Bronchial epithelial cell (primary cell): Measurements from ENCODE around the gene MAP4K3. TPM values are rescaled to one million over a fixed set of nuclear protein-coding genes. Genes with fewer than 3 reads are reported as not detected.

Source experiments
- DNase-seq: peaks from one replicate; pipeline ENCODE4 v3.0.0-alpha.2; 2010; ENCODE audit warnings: low read depth
- FAIRE-seq: peaks from 2 replicates; lab custom pipeline; 2011; peaks lifted over from hg19 to GRCh38; lab: Jason Lieb, UNC
- H3K27me3 ChIP-seq: 2 replicates; pipeline ENCODE4 v1.5.1; 2011; ENCODE audit warnings: low read length; ENCODE audit not compliant: control insufficient read depth, insufficient read depth
- H3K36me3 ChIP-seq: 2 replicates; pipeline ENCODE4 v1.5.1; 2011; ENCODE audit warnings: low read length; ENCODE audit not compliant: control insufficient read depth, insufficient read depth
- H3K4me3 ChIP-seq: 2 replicates; pipeline ENCODE4 v1.5.1; 2011; ENCODE audit warnings: mild to moderate bottlenecking, low read depth, low read length, control low read depth
- total RNA-seq: library from RNA; depleted of rRNA; stranded (reverse); fragments of >200 nt; gene quantifications from 2 replicates; pipeline ENCODE4 v1.2.1, GENCODE V29; 2014
- TF ChIP-seq, protein P1 (sequence below): IDR thresholded peaks from 2 replicates; pipeline ENCODE4 v1.5.1; 2011; ENCODE audit warnings: mild to moderate bottlenecking, moderate library complexity, low read length, control low read depth, inconsistent platforms; ENCODE audit not compliant: insufficient read depth, severe bottlenecking

MAP4K3 gene
- total RNA-seq, 1 donor from 2014 or later = 19.7 TPM

DNA sequence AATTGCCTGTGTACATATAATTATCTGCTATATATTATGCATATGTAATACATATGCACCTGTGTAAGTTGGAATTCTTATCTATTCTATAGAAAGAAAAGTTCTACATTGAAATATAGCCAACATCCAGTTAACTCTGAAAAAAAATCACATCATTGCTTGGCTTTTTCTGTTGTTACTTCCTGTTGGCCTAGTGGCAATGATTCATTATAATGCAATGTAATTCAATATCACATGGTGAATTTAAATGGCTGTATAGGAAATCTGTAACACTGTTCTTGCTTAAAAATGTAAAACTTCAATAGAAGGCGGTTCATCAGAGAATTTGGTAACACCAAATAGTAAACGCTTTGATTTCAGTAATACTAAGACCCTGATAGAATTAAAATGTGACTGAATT is 44.5 kb upstream of the MAP4K3 start:
- Histone ChIP-seq H3K4me3 (no peak overlapping the region), H3K36me3 (no peaks in the 10 kb centered on the region), H3K27me3 (no peaks in the 10 kb centered on the region)
- TF ChIP-seq, protein P1, sequence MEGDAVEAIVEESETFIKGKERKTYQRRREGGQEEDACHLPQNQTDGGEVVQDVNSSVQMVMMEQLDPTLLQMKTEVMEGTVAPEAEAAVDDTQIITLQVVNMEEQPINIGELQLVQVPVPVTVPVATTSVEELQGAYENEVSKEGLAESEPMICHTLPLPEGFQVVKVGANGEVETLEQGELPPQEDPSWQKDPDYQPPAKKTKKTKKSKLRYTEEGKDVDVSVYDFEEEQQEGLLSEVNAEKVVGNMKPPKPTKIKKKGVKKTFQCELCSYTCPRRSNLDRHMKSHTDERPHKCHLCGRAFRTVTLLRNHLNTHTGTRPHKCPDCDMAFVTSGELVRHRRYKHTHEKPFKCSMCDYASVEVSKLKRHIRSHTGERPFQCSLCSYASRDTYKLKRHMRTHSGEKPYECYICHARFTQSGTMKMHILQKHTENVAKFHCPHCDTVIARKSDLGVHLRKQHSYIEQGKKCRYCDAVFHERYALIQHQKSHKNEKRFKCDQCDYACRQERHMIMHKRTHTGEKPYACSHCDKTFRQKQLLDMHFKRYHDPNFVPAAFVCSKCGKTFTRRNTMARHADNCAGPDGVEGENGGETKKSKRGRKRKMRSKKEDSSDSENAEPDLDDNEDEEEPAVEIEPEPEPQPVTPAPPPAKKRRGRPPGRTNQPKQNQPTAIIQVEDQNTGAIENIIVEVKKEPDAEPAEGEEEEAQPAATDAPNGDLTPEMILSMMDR = no peak
- no peak for FAIRE-seq
- peak; percentile 86 for DNase-seq

DNA sequence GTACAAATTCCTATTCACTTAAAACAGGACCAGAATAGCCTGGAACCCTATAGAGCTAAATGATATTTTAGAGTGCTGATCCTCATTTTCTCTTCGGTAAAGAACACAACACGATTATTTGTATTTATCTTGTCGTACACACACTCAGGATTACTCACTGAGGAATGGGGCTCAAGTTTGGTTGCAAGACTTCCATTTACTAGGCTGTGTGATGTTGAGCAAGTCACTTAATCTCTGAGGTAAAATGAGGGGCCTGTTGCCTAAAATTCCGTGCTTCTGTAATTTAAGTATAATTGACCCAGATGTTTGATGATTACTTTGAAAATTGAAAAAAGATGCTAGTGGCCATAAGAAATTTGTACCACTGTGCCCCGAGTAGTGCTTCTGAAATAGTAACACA is 42.6 kb upstream of the MAP4K3 start:
- no peak for DNase-seq
- TF ChIP-seq, protein P1 = no peak
- Histone ChIP-seq H3K27me3 (no peaks in the 10 kb centered on the region), H3K36me3 (no peaks in the 10 kb centered on the region), H3K4me3 (no peak overlapping the region)
- FAIRE-seq = no peak

GRCh38 chr2:39479053-39479670 is 42.1 kb upstream of the MAP4K3 start:
- no peak for DNase-seq
- Histone ChIP-seq H3K36me3 (no peaks in the 10 kb centered on the region), H3K4me3 (no peak overlapping the region), H3K27me3 (no peaks in the 10 kb centered on the region)
- TF ChIP-seq, protein P1 = no peak
- FAIRE-seq = no peak

DNA sequence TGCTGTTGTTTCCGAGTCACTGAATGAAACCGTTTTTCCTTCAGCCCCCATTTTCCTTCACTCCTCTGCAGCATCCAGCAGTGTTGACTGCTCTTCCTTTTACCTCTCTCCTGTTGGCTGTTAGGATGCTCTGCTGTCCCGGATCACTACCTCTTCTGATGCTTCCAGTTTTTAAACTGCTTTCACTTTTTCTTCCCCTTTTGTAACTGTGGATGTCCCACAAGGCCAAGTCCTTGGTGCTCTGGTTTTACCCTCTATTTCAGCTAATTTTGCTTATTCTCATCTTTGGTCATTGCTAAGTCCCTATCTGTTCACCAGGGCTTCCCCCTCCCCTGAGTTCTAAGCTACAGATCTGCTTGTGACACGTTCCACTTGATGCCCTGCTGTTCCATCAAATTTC is 39.4 kb upstream of the MAP4K3 start:
- FAIRE-seq = no peak
- Histone ChIP-seq H3K4me3 (no peak overlapping the region), H3K36me3 (no peaks in the 10 kb centered on the region), H3K27me3 (no peaks in the 10 kb centered on the region)
- TF ChIP-seq, protein P1 = no peak
- no peak for DNase-seq

DNA sequence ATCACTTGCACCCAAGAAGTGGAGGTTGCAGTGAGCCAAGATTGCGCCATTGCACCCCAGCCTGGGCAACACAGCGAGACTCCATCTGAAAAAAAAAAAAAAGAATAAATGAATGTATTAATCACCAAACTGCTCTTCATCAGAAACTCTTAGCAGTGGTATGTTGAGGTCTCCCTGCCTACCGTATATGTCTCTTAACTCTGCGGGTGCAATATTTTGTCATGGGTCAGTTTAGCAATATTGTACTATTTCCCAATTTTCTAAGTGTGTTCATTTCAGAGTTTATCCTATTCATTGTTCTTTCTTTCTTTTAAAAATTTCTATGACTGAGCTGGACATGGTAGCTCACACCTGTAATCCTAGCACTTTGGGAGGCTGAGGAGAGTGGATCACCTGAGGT is 37.9 kb upstream of the MAP4K3 start:
- no peaks in the 10 kb centered on the region for H3K36me3 ChIP-seq
- TF ChIP-seq, protein P1 = no peak
- no peaks in the 10 kb centered on the region for H3K27me3 ChIP-seq
- DNase-seq = no peak
- no peak overlapping the region for H3K4me3 ChIP-seq
- no peak for FAIRE-seq

DNA sequence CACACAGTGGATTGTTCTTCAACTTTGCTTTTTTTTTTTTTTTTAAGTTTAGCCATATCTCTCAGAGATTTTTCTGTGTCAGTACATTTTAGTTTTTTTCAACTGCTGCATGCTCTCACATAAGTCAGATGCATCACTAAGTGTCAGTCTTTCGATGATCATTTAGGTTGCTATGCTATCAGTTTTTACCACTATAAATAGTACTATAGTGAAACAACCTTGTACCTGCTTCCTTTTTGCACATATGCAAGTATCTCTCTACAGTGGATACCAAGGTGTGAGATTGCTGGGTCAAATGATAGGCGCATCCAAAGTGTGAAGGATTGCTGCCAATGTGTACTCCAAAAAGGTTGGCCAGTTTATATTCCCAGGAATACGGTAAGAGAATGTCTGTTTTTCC is 33.5 kb upstream of the MAP4K3 start:
- H3K4me3 ChIP-seq = no peak overlapping the region
- no peaks in the 10 kb centered on the region for H3K36me3 ChIP-seq
- no peaks in the 10 kb centered on the region for H3K27me3 ChIP-seq
- DNase-seq (no peak), FAIRE-seq (no peak)
- TF ChIP-seq, protein P1 = no peak
